Heart left ventricle (tissue), 13 donors: ENCODE measurements around the gene PUM1.

ENCODE experiments used
- CTCF ChIP-seq, 12 donors: fragments of 200-600 bp; sonication (generic) in 4 of 12; IDR thresholded peaks; one replicate each; pipeline versions ENCODE4 v1.5.0 to v1.8.0; 2018 to 2022; ENCODE audit warnings: antibody characterized with exemption in 12 of 12, mild to moderate bottlenecking in 5 of 12
- POLR2A ChIP-seq, 2 donors: fragments of 450-650 bp; IDR thresholded peaks; one replicate each; pipeline ENCODE4 v1.6.1; 2017; ENCODE audit warnings: antibody characterized with exemption in 2 of 2, mild to moderate bottlenecking in 2 of 2, moderate library complexity in 2 of 2
- donor health status: ischemic (EF 13 %, LVEDD 7.1; RV severe dilation, severe dysfunction).
- donor health status: DM: no; HTN: yes; CAD: no.
- donor health status: DM: no; HTN: no; CAD: no.
- donor health status: ischemic (EF 25% LVEDD 6.9; RV normal size, moderate dysfunction).
- donor health status: ischemic (EF 25% LVEDD 5.7; RV mildly dilated, moderate dysfunction).
- donor health status: ischemic (EF 35%, LVEDD 5.7; RV mildly dilated, moderate dysfunction).
- donor health status: nonischemic (EF 11% LVEDD 7.7; RV severe dilation, severe dysfunction).
- donor health status: DM: yes; HTN: yes; CAD: no.
- donor health status: PGD.
- donor health status: ischemic (EF 29% LVEDD 5.4; RV normal size, mild dysfunction).
- donor health status: nonischemic (EF 23%, LVEDD 6.1; RV moderate dilation, normal function).

DNA sequence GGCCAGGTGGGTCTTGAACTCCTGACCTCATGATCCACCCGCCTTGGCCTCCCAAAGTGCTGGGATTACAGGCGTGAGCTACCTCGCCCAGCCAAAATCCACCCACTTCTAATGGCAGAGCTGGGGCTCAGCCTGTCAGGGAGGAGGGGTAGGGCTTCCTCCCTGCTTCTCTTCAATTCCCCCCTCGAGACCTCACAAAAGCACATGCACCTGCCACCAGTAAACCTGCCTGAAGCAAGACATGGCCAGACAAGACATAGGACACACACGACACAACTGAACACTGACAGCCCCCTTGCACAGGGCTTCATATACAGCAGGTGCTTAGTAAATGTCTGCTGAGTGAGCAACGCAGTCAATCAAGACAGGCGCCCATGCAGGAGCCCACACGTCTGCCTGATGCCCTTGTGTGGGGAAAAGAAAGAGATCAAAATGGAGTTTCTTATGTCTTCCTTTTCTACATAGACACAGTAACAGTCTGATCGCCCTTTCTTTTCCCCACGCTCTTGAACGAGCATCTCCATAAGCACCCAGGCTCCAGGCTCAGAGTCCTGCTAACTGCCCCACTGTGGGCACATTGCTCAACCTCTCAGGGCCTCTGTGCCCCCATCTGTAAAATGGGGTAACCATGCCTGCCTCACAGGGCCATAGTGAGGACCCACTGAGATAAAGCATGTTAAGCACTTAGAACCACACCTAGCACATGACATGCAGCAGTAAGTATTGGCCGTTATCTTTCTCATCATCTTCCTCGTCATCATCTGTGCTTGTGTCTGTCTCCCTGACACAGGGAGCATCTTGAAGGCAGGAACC lies 165.7 kb downstream of the PUM1 start:
- TF ChIP-seq CTCF (IDR thresholded peaks at IDR 0.05) (no peak), POLR2A (IDR thresholded peaks at IDR 0.05) (no peak)
